H9 (cell line): ENCODE measurements around the gene PRKCA. TPM values are rescaled to one million over a fixed set of nuclear protein-coding genes. Genes with fewer than 3 reads are reported as not detected.

Source experiments
- DNase-seq: peaks from one replicate; pipeline ENCODE4 v3.0.0-alpha.2; 2017
- H2AFZ ChIP-seq: one replicate; pipeline ENCODE4 v1.6.1; 2013; ENCODE audit warnings: mild to moderate bottlenecking, low read length, control low read depth, moderate library complexity
- H2AK5ac ChIP-seq: 2 replicates; pipeline ENCODE4 v1.6.1; 2013; ENCODE audit warnings: low read length, control low read depth, mixed read lengths; ENCODE audit not compliant: insufficient read length
- H2BK120ac ChIP-seq: one replicate; pipeline ENCODE4 v1.6.1; 2013; ENCODE audit warnings: low read depth, mild to moderate bottlenecking, low read length, control low read depth, inconsistent platforms; ENCODE audit not compliant: poor library complexity, severe bottlenecking
- H2BK12ac ChIP-seq: 2 replicates; pipeline ENCODE4 v1.6.1; 2013; ENCODE audit warnings: low read length, control low read depth, mixed read lengths, low read depth; ENCODE audit not compliant: insufficient read length
- H2BK15ac ChIP-seq: 2 replicates; pipeline ENCODE4 v1.6.1; 2013; ENCODE audit warnings: low read depth, low read length, control low read depth
- H2BK20ac ChIP-seq: one replicate; pipeline ENCODE4 v1.6.1; 2013; ENCODE audit warnings: low read depth, mild to moderate bottlenecking, low read length, control low read depth, inconsistent platforms; ENCODE audit not compliant: poor library complexity, severe bottlenecking
- H2BK5ac ChIP-seq: 2 replicates; pipeline ENCODE4 v1.6.1; 2013; ENCODE audit warnings: low read length, control low read depth, mixed read lengths; ENCODE audit not compliant: insufficient read length
- H3K14ac ChIP-seq: 2 replicates; pipeline ENCODE4 v1.6.1; 2013; ENCODE audit warnings: low read length, control low read depth; ENCODE audit not compliant: insufficient read depth
- H3K18ac ChIP-seq: 2 replicates; pipeline ENCODE4 v1.6.1; 2013; ENCODE audit warnings: low read depth, mild to moderate bottlenecking, mixed read lengths, low read length, control low read depth; ENCODE audit not compliant: insufficient read length
- H3K23ac ChIP-seq: 2 replicates; pipeline ENCODE4 v1.6.1; 2013; ENCODE audit warnings: low read length, control low read depth, mixed read lengths, low read depth; ENCODE audit not compliant: insufficient read length
- H3K23me2 ChIP-seq: 2 replicates; pipeline ENCODE4 v1.6.1; 2013; ENCODE audit warnings: low read depth, mild to moderate bottlenecking, mixed read lengths, low read length, control low read depth; ENCODE audit not compliant: insufficient read length, poor library complexity, severe bottlenecking
- H3K27ac ChIP-seq: 2 replicates; pipeline ENCODE4 v1.5.1; 2013; ENCODE audit warnings: low read length, control low read depth, mixed read lengths, low read depth; ENCODE audit not compliant: insufficient read length
- H3K27me3 ChIP-seq: 2 replicates; pipeline ENCODE4 v1.6.1; 2013; ENCODE audit warnings: low read length, control low read depth, inconsistent platforms; ENCODE audit not compliant: insufficient read depth
- H3K4ac ChIP-seq: 2 replicates; pipeline ENCODE4 v1.6.1; 2013; ENCODE audit warnings: low read depth, mild to moderate bottlenecking, control low read depth, inconsistent platforms, low read length, moderate library complexity
- H3K4me1 ChIP-seq: 2 replicates; pipeline ENCODE4 v1.6.1; 2013; ENCODE audit warnings: low read length, control low read depth, inconsistent platforms; ENCODE audit not compliant: insufficient read depth
- H3K4me2 ChIP-seq: 2 replicates; pipeline ENCODE4 v1.6.1; 2013; ENCODE audit warnings: low read length, control low read depth, mixed read lengths; ENCODE audit not compliant: insufficient read length, insufficient read depth
- H3K56ac ChIP-seq: 2 replicates; pipeline ENCODE4 v1.6.1; 2013; ENCODE audit warnings: low read depth, mild to moderate bottlenecking, mixed read lengths, low read length, control low read depth; ENCODE audit not compliant: insufficient read length
- H3K79me1 ChIP-seq: 2 replicates; pipeline ENCODE4 v1.6.1; 2013; ENCODE audit warnings: low read depth, mild to moderate bottlenecking, moderate library complexity, low read length, control low read depth, inconsistent platforms; ENCODE audit not compliant: insufficient read depth, poor library complexity, severe bottlenecking
- H3K79me2 ChIP-seq: 2 replicates; pipeline ENCODE4 v1.6.1; 2013; ENCODE audit warnings: low read length, control low read depth, inconsistent platforms; ENCODE audit not compliant: insufficient read depth
- H3K9ac ChIP-seq: 2 replicates; pipeline ENCODE4 v1.6.1; 2013; ENCODE audit warnings: low read length, control low read depth, mixed read lengths; ENCODE audit not compliant: insufficient read length; ENCODE audit errors: extremely low read depth
- H3K9me3 ChIP-seq: one replicate; pipeline ENCODE4 v1.6.1; 2013; ENCODE audit warnings: low read depth, low read length, inconsistent platforms; ENCODE audit not compliant: control insufficient read depth
- H3T11ph ChIP-seq: one replicate; pipeline ENCODE4 v1.6.1; 2013; ENCODE audit warnings: mild to moderate bottlenecking, low read length, control low read depth, inconsistent platforms
- H4K20me1 ChIP-seq: one replicate; pipeline ENCODE4 v1.6.1; 2013; ENCODE audit not compliant: control insufficient read depth, insufficient read length, insufficient read depth
- H4K5ac ChIP-seq: 2 replicates; pipeline ENCODE4 v1.6.1; 2013; ENCODE audit warnings: low read depth, mild to moderate bottlenecking, mixed read lengths, low read length, control low read depth; ENCODE audit not compliant: insufficient read length
- H4K8ac ChIP-seq: replicated peaks from 2 replicates; pipeline ENCODE4 v1.6.1; 2013; ENCODE audit warnings: low read length, control low read depth, mixed read lengths, low read depth; ENCODE audit not compliant: insufficient read length
- H4K91ac ChIP-seq: 2 replicates; pipeline ENCODE4 v1.6.1; 2013; ENCODE audit warnings: low read depth, mild to moderate bottlenecking, moderate library complexity, mixed read lengths, low read length, control low read depth; ENCODE audit not compliant: insufficient read length
- H3K27ac Mint-ChIP-seq, 3 experiments: 2 replicates in 2 of 3; 3 replicates in 1 of 3; pipeline ENCODE4 v1.8.0; 2020 to 2021; ENCODE audit warnings: mixed read lengths in 3 of 3, mild to moderate bottlenecking in 1 of 3, moderate library complexity in 1 of 3
- H3K27me3 Mint-ChIP-seq: 2 replicates; pipeline ENCODE4 v1.8.0; 2021; ENCODE audit warnings: low read depth, mild to moderate bottlenecking, moderate library complexity, mixed read lengths
- H3K36me3 Mint-ChIP-seq, 3 experiments: 2 replicates in 2 of 3; 3 replicates in 1 of 3; pipeline ENCODE4 v1.8.0; 2020 to 2021; ENCODE audit warnings: low read depth in 3 of 3, mixed read lengths in 3 of 3; ENCODE audit not compliant: insufficient read depth in 1 of 3
- H3K4me1 Mint-ChIP-seq, 2 experiments: 2 replicates each; pipeline ENCODE4 v1.8.0; 2020; ENCODE audit warnings: mixed read lengths in 2 of 2
- H3K4me3 Mint-ChIP-seq, 2 experiments: 2 replicates in 1 of 2; 3 replicates in 1 of 2; pipeline ENCODE4 v1.8.0; 2020 to 2021; ENCODE audit warnings: mild to moderate bottlenecking in 2 of 2, mixed read lengths in 2 of 2, moderate library complexity in 1 of 2
- H3K9me3 Mint-ChIP-seq, 2 experiments: 2 replicates in 1 of 2; 3 replicates in 1 of 2; pipeline ENCODE4 v1.8.0; 2020; ENCODE audit warnings: mild to moderate bottlenecking in 2 of 2, mixed read lengths in 2 of 2, moderate library complexity in 1 of 2
- WGBS: extraction: QIAGEN DNeasy Blood & Tissue Kit; methylation state at CpG from one replicate; pipeline ENCODE4 v1.1.7; 2013; ENCODE audit warnings: missing lambda C conversion rate, low lambda C conversion rate, mixed read lengths; ENCODE audit not compliant: insufficient read length; ENCODE audit errors: extremely low coverage; 5-methylcytosine and 5-hydroxymethylcytosine counted together
- total RNA-seq: library from RNA; stranded (reverse); gene quantifications from 2 replicates; pipeline ENCODE4 v1.2.1, GENCODE V29; 2021
- TF ChIP-seq, protein P1 (sequence below): fragments of 200-600 bp; sonication (generic); conservative IDR thresholded peaks from 3 replicates; pipeline ENCODE4 v1.8.0; 2021; ENCODE audit warnings: antibody characterized with exemption, mild to moderate bottlenecking

PRKCA gene
- total RNA-seq, 1 experiment from 2014 or later, result 10.5 TPM

DNA sequence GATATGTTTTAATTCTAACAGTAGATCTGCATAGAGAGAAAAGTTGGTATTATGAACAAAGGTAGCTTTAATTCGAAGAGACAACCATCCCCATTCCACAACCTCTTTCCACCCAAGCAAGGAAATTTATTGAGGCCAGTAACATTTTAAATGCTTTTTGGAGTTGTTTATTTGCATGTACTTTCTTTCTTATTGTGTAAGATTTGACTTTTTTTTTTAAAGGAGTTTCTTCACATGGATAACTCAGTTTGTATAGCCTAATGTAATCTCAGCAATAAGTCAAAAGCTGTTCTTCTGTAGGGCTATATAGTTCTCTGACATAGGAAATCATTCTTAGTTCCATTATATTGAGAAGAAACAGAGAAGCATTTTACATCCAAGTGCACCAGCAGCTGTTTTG lies 163.3 kb downstream of the PRKCA start:
- peaks cover 2% of the 10 kb centered on the region for H4K20me1 ChIP-seq
- H4K91ac ChIP-seq, result no peak overlapping the region
- H3K4me2 ChIP-seq, result no peak overlapping the region
- no peak overlapping the region for H2BK20ac ChIP-seq
- Mint-ChIP-seq H3K27me3 (peaks cover 18% of the 10 kb centered on the region), H3K4me3 (no peak overlapping the region), H3K27ac (no peak overlapping the region), H3K36me3 (no peaks in the 10 kb centered on the region), H3K4me1 (peaks cover 30 to 35% of the 10 kb centered on the region in 2 experiments), H3K9me3 (no peaks in the 10 kb centered on the region)
- no peak overlapping the region for H3K23ac ChIP-seq
- no peak overlapping the region for H3K18ac ChIP-seq
- H2BK5ac ChIP-seq, result no peak overlapping the region
- H3K27ac ChIP-seq, result no peak overlapping the region
- H3K4ac ChIP-seq, result no peak overlapping the region
- H2AFZ ChIP-seq, result no peak overlapping the region
- no peak overlapping the region for H3K14ac ChIP-seq
- TF ChIP-seq, protein P1, sequence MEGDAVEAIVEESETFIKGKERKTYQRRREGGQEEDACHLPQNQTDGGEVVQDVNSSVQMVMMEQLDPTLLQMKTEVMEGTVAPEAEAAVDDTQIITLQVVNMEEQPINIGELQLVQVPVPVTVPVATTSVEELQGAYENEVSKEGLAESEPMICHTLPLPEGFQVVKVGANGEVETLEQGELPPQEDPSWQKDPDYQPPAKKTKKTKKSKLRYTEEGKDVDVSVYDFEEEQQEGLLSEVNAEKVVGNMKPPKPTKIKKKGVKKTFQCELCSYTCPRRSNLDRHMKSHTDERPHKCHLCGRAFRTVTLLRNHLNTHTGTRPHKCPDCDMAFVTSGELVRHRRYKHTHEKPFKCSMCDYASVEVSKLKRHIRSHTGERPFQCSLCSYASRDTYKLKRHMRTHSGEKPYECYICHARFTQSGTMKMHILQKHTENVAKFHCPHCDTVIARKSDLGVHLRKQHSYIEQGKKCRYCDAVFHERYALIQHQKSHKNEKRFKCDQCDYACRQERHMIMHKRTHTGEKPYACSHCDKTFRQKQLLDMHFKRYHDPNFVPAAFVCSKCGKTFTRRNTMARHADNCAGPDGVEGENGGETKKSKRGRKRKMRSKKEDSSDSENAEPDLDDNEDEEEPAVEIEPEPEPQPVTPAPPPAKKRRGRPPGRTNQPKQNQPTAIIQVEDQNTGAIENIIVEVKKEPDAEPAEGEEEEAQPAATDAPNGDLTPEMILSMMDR, result no peak
- no peaks in the 10 kb centered on the region for H3K79me2 ChIP-seq
- DNase-seq, result no peak
- no peak overlapping the region for H4K8ac ChIP-seq
- H2BK15ac ChIP-seq, result no peak overlapping the region
- no peak overlapping the region for H3K56ac ChIP-seq
- H3K79me1 ChIP-seq, result no peaks in the 10 kb centered on the region
- H3K4me1 ChIP-seq, result peaks cover 7% of the 10 kb centered on the region
- H3K9me3 ChIP-seq, result no peaks in the 10 kb centered on the region
- no peak overlapping the region for H2AK5ac ChIP-seq
- WGBS, result no CpG with 5 or more reads among the region's 1 CpG
- no peak overlapping the region for H2BK120ac ChIP-seq
- H3K9ac ChIP-seq, result no peak overlapping the region
- H3K27me3 ChIP-seq, result peaks cover under 1% of the 10 kb centered on the region; the same call in 1 of the 2 replicates
- no peak overlapping the region for H3T11ph ChIP-seq
- no peaks in the 10 kb centered on the region for H3K23me2 ChIP-seq
- no peak overlapping the region for H4K5ac ChIP-seq
- no peak overlapping the region for H2BK12ac ChIP-seq
